Mammary epithelial cell (primary cell): Measurements from ENCODE around the gene TESK2.

ENCODE experiments used
- CTCF ChIP-seq, 2 donors: IDR thresholded peaks in 1 of 2; conservative IDR thresholded peaks in 1 of 2; 2 replicates each; pipeline ENCODE4 v1.5.1; 2011 to 2012; ENCODE audit warnings: inconsistent platforms in 2 of 2, low read length in 2 of 2, mild to moderate bottlenecking in 2 of 2, control low read depth in 1 of 2, low read depth in 1 of 2; ENCODE audit not compliant: insufficient read depth in 1 of 2; ENCODE audit errors: extremely low read depth in 1 of 2
- EZH2 ChIP-seq: IDR thresholded peaks from 2 replicates; pipeline ENCODE4 v1.6.1; 2012; ENCODE audit warnings: low read length, inconsistent platforms, borderline replicate concordance

GRCh38 chr1:45340816-45341466 lies 150.0 kb downstream of the TESK2 start:
- TF ChIP-seq CTCF (conservative IDR thresholded peaks at IDR 0.05 in 1 of 2, IDR thresholded peaks at IDR 0.05 in 1 of 2; ENCODE audit: extremely low read depth in 1 of 2, insufficient read depth in 1 of 2, low read depth in 1 of 2, low read length in 2 of 2): no peak
- TF ChIP-seq EZH2: no peak
